ENCODE results near the gene RRP1. TPM values are rescaled to one million over a fixed set of nuclear protein-coding genes. Genes with fewer than 3 reads are reported as not detected.

The RRP1 gene
- total and polyA plus RNA-seq, 9 of the 15 experiments (the other 6 are each of a cell fraction or from before 2014, with no cell fraction given), result 0.89 to 105 (median 51.6) TPM

DNA sequence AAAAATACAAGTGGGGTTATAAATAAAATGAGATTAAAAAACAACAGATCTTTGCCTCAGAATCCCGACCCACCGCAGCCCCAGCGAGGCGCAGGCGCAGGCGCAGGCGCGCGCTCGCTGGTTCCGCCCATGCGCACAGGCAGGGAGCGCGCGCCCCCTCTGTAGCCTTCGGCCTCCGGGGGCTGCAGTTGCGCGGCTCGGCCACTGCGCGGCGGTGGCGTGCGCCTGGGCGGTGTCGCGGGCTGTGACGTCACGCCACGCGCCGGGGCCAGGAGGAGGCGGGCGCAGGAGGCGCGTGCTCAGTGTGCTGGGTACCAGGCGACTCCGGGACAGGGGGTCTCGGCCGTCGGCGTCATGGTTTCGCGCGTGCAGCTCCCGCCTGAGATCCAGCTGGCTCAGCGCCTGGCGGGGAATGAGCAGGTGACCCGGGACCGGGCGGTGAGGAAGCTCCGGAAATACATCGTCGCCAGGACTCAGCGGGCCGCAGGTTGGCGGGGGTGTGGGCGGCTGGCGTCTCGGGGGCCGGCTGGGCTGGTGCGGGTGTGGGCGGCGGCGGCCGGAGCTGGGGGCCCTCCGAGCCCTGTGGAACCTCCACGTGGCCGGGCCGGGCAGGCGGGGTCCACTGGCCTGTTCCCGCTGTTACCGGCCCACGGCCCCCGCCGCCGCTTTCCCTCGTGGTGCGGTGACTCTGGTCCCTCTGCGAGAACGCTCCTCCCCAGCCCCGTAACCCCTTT, at the start of gene RRP1 (continued):
- TF ChIP-seq CBX3 (IDR thresholded peaks at IDR 0.05; ENCODE audit: borderline replicate concordance in 1 of 2, low read length in 2 of 2) (0 out of 3 replicates have a peak, but pooled peaks of 1 of the 2 experiments have one; percentile 32), JUN (IDR thresholded peaks at IDR 0.05; ENCODE audit: borderline replicate concordance, low read depth, low read length) (peak; percentile 85; the same call in 1 of the 2 replicates), JUN (CRISPR knock-in tag; IDR thresholded peaks at IDR 0.05; ENCODE audit: borderline replicate concordance) (no peak; the same call in 1 of the 2 replicates), RNF2 (IDR thresholded peaks at IDR 0.05) (peak; percentile 49; the same call in 1 of the 2 replicates), ZNF224 (CRISPR knock-in tag; IDR thresholded peaks at IDR 0.05) (no peak), ELF2 (CRISPR knock-in tag; IDR thresholded peaks at IDR 0.05) (0 out of 2 replicates have a peak, but pooled peaks have one; percentile 44), RBFOX2 (IDR thresholded peaks at IDR 0.05; ENCODE audit: low read depth, low read length) (peak; percentile 91), ZFP36 (IDR thresholded peaks at IDR 0.05; ENCODE audit: low read depth, low read length, partially characterized antibody) (peak; percentile 33), IRF2 (CRISPR knock-in tag; IDR thresholded peaks at IDR 0.05) (0 out of 2 replicates have a peak, but pooled peaks have one; percentile 53), ZNF695 (CRISPR knock-in tag; IDR thresholded peaks at IDR 0.05) (no peak)
- TF ChIP-seq, protein P1, sequence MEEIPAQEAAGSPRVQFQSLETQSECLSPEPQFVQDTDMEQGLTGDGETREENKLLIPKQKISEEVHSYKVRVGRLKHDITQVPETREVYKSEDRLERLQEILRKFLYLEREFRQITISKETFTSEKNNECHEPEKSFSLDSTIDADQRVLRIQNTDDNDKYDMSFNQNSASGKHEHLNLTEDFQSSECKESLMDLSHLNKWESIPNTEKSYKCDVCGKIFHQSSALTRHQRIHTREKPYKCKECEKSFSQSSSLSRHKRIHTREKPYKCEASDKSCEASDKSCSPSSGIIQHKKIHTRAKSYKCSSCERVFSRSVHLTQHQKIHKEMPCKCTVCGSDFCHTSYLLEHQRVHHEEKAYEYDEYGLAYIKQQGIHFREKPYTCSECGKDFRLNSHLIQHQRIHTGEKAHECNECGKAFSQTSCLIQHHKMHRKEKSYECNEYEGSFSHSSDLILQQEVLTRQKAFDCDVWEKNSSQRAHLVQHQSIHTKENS (CRISPR knock-in tag; IDR thresholded peaks at IDR 0.05), result no peak
- TF ChIP-seq, protein P2, sequence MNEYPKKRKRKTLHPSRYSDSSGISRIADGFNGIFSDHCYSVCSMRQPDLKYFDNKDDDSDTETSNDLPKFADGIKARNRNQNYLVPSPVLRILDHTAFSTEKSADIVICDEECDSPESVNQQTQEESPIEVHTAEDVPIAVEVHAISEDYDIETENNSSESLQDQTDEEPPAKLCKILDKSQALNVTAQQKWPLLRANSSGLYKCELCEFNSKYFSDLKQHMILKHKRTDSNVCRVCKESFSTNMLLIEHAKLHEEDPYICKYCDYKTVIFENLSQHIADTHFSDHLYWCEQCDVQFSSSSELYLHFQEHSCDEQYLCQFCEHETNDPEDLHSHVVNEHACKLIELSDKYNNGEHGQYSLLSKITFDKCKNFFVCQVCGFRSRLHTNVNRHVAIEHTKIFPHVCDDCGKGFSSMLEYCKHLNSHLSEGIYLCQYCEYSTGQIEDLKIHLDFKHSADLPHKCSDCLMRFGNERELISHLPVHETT (CRISPR knock-in tag; conservative IDR thresholded peaks at IDR 0.05 in 1 of 2, IDR thresholded peaks at IDR 0.05 in 1 of 2), result peak in 1 of 2 experiments; percentile 76; a peak in 2 of 4 replicates
- TF ChIP-seq, protein P3, sequence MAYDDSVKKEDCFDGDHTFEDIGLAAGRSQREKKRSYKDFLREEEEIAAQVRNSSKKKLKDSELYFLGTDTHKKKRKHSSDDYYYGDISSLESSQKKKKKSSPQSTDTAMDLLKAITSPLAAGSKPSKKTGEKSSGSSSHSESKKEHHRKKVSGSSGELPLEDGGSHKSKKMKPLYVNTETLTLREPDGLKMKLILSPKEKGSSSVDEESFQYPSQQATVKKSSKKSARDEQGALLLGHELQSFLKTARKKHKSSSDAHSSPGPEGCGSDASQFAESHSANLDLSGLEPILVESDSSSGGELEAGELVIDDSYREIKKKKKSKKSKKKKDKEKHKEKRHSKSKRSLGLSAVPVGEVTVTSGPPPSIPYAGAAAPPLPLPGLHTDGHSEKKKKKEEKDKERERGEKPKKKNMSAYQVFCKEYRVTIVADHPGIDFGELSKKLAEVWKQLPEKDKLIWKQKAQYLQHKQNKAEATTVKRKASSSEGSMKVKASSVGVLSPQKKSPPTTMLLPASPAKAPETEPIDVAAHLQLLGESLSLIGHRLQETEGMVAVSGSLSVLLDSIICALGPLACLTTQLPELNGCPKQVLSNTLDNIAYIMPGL (CRISPR knock-in tag; IDR thresholded peaks at IDR 0.05), result peak; percentile 96
- TF ChIP-seq, protein P4, sequence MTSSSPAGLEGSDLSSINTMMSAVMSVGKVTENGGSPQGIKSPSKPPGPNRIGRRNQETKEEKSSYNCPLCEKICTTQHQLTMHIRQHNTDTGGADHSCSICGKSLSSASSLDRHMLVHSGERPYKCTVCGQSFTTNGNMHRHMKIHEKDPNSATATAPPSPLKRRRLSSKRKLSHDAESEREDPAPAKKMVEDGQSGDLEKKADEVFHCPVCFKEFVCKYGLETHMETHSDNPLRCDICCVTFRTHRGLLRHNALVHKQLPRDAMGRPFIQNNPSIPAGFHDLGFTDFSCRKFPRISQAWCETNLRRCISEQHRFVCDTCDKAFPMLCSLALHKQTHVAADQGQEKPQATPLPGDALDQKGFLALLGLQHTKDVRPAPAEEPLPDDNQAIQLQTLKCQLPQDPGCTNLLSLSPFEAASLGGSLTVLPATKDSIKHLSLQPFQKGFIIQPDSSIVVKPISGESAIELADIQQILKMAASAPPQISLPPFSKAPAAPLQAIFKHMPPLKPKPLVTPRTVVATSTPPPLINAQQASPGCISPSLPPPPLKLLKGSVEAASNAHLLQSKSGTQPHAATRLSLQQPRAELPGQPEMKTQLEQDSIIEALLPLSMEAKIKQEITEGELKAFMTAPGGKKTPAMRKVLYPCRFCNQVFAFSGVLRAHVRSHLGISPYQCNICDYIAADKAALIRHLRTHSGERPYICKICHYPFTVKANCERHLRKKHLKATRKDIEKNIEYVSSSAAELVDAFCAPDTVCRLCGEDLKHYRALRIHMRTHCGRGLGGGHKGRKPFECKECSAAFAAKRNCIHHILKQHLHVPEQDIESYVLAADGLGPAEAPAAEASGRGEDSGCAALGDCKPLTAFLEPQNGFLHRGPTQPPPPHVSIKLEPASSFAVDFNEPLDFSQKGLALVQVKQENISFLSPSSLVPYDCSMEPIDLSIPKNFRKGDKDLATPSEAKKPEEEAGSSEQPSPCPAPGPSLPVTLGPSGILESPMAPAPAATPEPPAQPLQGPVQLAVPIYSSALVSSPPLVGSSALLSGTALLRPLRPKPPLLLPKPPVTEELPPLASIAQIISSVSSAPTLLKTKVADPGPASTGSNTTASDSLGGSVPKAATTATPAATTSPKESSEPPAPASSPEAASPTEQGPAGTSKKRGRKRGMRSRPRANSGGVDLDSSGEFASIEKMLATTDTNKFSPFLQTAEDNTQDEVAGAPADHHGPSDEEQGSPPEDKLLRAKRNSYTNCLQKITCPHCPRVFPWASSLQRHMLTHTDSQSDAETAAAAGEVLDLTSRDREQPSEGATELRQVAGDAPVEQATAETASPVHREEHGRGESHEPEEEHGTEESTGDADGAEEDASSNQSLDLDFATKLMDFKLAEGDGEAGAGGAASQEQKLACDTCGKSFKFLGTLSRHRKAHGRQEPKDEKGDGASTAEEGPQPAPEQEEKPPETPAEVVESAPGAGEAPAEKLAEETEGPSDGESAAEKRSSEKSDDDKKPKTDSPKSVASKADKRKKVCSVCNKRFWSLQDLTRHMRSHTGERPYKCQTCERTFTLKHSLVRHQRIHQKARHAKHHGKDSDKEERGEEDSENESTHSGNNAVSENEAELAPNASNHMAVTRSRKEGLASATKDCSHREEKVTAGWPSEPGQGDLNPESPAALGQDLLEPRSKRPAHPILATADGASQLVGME (CRISPR knock-in tag; IDR thresholded peaks at IDR 0.05), result peak; percentile 82
- TF ChIP-seq, protein P5, sequence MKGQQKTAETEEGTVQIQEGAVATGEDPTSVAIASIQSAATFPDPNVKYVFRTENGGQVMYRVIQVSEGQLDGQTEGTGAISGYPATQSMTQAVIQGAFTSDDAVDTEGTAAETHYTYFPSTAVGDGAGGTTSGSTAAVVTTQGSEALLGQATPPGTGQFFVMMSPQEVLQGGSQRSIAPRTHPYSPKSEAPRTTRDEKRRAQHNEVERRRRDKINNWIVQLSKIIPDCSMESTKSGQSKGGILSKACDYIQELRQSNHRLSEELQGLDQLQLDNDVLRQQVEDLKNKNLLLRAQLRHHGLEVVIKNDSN (CRISPR knock-in tag; IDR thresholded peaks at IDR 0.05), result peak; percentile 52; the same call in 1 of the 2 replicates

All from K562 (cell line).